Left ventricle myocardium inferior (tissue), 1 donor: Measurements from ENCODE around the gene KCNT2. TPM values are rescaled to one million over a fixed set of nuclear protein-coding genes. Genes with fewer than 3 reads are reported as not detected.

Experiments used
- DNase-seq: peaks from one replicate; pipeline ENCODE4 v3.0.0-alpha.2; 2020
- H3K27ac ChIP-seq: fragments of 200-600 bp; replicated peaks from 2 replicates; pipeline ENCODE4 v1.8.0; 2021
- H3K27me3 ChIP-seq: fragments of 200-600 bp; 2 replicates; pipeline ENCODE4 v1.8.0; 2021; ENCODE audit warnings: low read depth
- H3K36me3 ChIP-seq: fragments of 200-600 bp; 2 replicates; pipeline ENCODE4 v1.8.0; 2021
- H3K4me1 ChIP-seq: fragments of 200-600 bp; 2 replicates; pipeline ENCODE4 v1.8.0; 2021
- H3K4me3 ChIP-seq: fragments of 200-600 bp; 2 replicates; pipeline ENCODE4 v1.8.0; 2021; ENCODE audit warnings: mild to moderate bottlenecking, moderate library complexity
- H3K9me3 ChIP-seq: fragments of 200-600 bp; replicated peaks from 2 replicates; pipeline ENCODE4 v1.8.0; 2021
- CTCF ChIP-seq: fragments of 200-600 bp; IDR thresholded peaks from 2 replicates; pipeline ENCODE4 v1.8.0; 2021; ENCODE audit warnings: antibody characterized with exemption, mild to moderate bottlenecking, borderline replicate concordance
- intact Hi-C: fragments of 100-400 bp; cut with micrococcal nuclease; formaldehyde crosslinking; loops from one replicate; pipeline ENCODE4 v1.11.0; 2022
- total RNA-seq: library from RNA; stranded (reverse); fragmentation: NEBNext Ultra II Directional; extraction: Animal tissue kit (Norgen Biotek cat#: 25700); gene quantifications from one replicate; pipeline ENCODE4 v1.2.1, GENCODE V29; 2021
- donor health status: DM: no; HTN: yes; CAD: no; lungs with severe emphysema.

KCNT2 gene
- total RNA-seq, 1 donor from 2014 or later = 0.60 TPM

- no peak overlapping the region for H3K27ac ChIP-seq
- H3K27me3 ChIP-seq = no peaks in the 10 kb centered on the region
- no peaks in the 10 kb centered on the region for H3K36me3 ChIP-seq
- H3K4me1 ChIP-seq = no peaks in the 10 kb centered on the region
- no peak for DNase-seq
- no peaks in the 10 kb centered on the region for H3K9me3 ChIP-seq
- TF ChIP-seq CTCF = no peak
- H3K4me3 ChIP-seq = no peak overlapping the region
- intact Hi-C loops = no loop called here
Measured at GRCh38 chr1:196425513-196425912, 182.7 kb downstream of the KCNT2 start.

GRCh38 chr1:196423612-196424011, 184.6 kb downstream of the KCNT2 start:
- Histone ChIP-seq H3K27ac (no peak overlapping the region), H3K4me3 (no peak overlapping the region), H3K27me3 (no peaks in the 10 kb centered on the region), H3K9me3 (no peaks in the 10 kb centered on the region), H3K36me3 (no peaks in the 10 kb centered on the region), H3K4me1 (no peaks in the 10 kb centered on the region)
- no peak for TF ChIP-seq CTCF
- no peak for DNase-seq
- intact Hi-C loops = no loop called here

- Histone ChIP-seq H3K36me3 (no peaks in the 10 kb centered on the region), H3K27me3 (no peaks in the 10 kb centered on the region), H3K4me3 (no peak overlapping the region), H3K27ac (no peak overlapping the region), H3K9me3 (no peaks in the 10 kb centered on the region), H3K4me1 (no peaks in the 10 kb centered on the region)
- intact Hi-C loops = no loop called here
- no peak for TF ChIP-seq CTCF
- no peak for DNase-seq
Measured at GRCh38 chr1:196418772-196419171, 189.5 kb downstream of the KCNT2 start.

GRCh38 chr1:196415978-196416377, 192.3 kb downstream of the KCNT2 start:
- Histone ChIP-seq H3K27me3 (no peaks in the 10 kb centered on the region), H3K4me1 (no peaks in the 10 kb centered on the region), H3K36me3 (no peaks in the 10 kb centered on the region), H3K4me3 (no peak overlapping the region), H3K27ac (no peak overlapping the region), H3K9me3 (peaks cover 7% of the 10 kb centered on the region)
- DNase-seq = no peak
- intact Hi-C loops = no loop called here
- TF ChIP-seq CTCF = no peak

- Histone ChIP-seq H3K9me3 (peaks cover 7% of the 10 kb centered on the region), H3K4me3 (no peak overlapping the region), H3K36me3 (no peaks in the 10 kb centered on the region), H3K27ac (no peak overlapping the region), H3K27me3 (no peaks in the 10 kb centered on the region), H3K4me1 (peaks cover 6% of the 10 kb centered on the region)
- no peak for TF ChIP-seq CTCF
- no peak for DNase-seq
- intact Hi-C loops = no loop called here
Measured at GRCh38 chr1:196412326-196412725, 195.9 kb downstream of the KCNT2 start.

GRCh38 chr1:196410768-196411167, 197.5 kb downstream of the KCNT2 start:
- H3K27me3 ChIP-seq = no peaks in the 10 kb centered on the region
- no peak for TF ChIP-seq CTCF
- H3K36me3 ChIP-seq = no peaks in the 10 kb centered on the region
- no peak for DNase-seq
- H3K9me3 ChIP-seq = peaks cover 7% of the 10 kb centered on the region
- no peak overlapping the region for H3K4me3 ChIP-seq
- no peak overlapping the region for H3K27ac ChIP-seq
- intact Hi-C loops = no loop called here
- peaks cover 6% of the 10 kb centered on the region for H3K4me1 ChIP-seq
